HepG2 (cell line): ENCODE measurements around the gene HPCAL1. TPM values are rescaled to one million over a fixed set of nuclear protein-coding genes. Genes with fewer than 3 reads are reported as not detected.

Experiments used
- DBP ChIP-seq: sonication (generic); formaldehyde crosslinking; IDR thresholded peaks from 2 replicates; pipeline ENCODE4 v1.4.0; 2020; ENCODE audit warnings: missing genetic modification reagents; ENCODE audit errors: not compliant biosample characterization
- HBP1 ChIP-seq: IDR thresholded peaks from 2 replicates; pipeline ENCODE4 v1.6.1; 2016; ENCODE audit warnings: low read depth, control low read depth
- MTA3 ChIP-seq: sonication (generic); formaldehyde crosslinking; IDR thresholded peaks from 2 replicates; pipeline ENCODE4 v1.4.0; 2020; ENCODE audit warnings: missing genetic modification reagents
- NCOR1 ChIP-seq: fragments of 200-600 bp; sonication (generic); IDR thresholded peaks from 2 replicates; pipeline ENCODE4 v1.7.0; 2017; ENCODE audit warnings: antibody characterized with exemption, low read length, borderline replicate concordance
- NFKB2 ChIP-seq: sonication (generic); formaldehyde crosslinking; IDR thresholded peaks from 2 replicates; pipeline ENCODE4 v1.4.0; 2020; ENCODE audit warnings: missing genetic modification reagents, borderline replicate concordance
- PRMT3 ChIP-seq: sonication (generic); formaldehyde crosslinking; IDR thresholded peaks from 2 replicates; pipeline ENCODE4 v1.8.1; 2022; ENCODE audit warnings: low read depth, mild to moderate bottlenecking, moderate library complexity, missing genetic modification reagents, borderline replicate concordance
- RFX5 ChIP-seq: IDR thresholded peaks from 2 replicates; pipeline ENCODE4 v1.6.1; 2011; ENCODE audit warnings: low read depth, low read length, improper control_type of control experiment
- SALL1 ChIP-seq: sonication (generic); formaldehyde crosslinking; IDR thresholded peaks from 2 replicates; pipeline ENCODE4 v1.8.0; 2022; ENCODE audit warnings: mild to moderate bottlenecking, missing genetic modification reagents
- SRSF1 ChIP-seq: fragments of 200-400 bp; formaldehyde crosslinking; optimal IDR thresholded peaks from 2 replicates; pipeline ENCODE3; 2017; ENCODE audit warnings: mild to moderate bottlenecking, low read depth, low read length, moderate library complexity
- ZMAT3 ChIP-seq: sonication (generic); formaldehyde crosslinking; conservative IDR thresholded peaks from 2 replicates; pipeline ENCODE4 v1.7.0; 2021; ENCODE audit warnings: missing genetic modification reagents
- ZNF331 ChIP-seq: sonication (generic); formaldehyde crosslinking; IDR thresholded peaks from 2 replicates; pipeline ENCODE4 v1.4.0; 2020; ENCODE audit warnings: missing genetic modification reagents
- ZNF343 ChIP-seq: sonication (generic); formaldehyde crosslinking; IDR thresholded peaks from 2 replicates; pipeline ENCODE4 v1.4.0; 2020; ENCODE audit warnings: mild to moderate bottlenecking, missing genetic modification reagents
- ZNF407 ChIP-seq: sonication (generic); formaldehyde crosslinking; IDR thresholded peaks from one replicate; pipeline ENCODE4 v1.5.1; 2020; ENCODE audit warnings: mild to moderate bottlenecking, missing genetic modification reagents; ENCODE audit errors: not compliant biosample characterization
- ZSCAN31 ChIP-seq: sonication (generic); formaldehyde crosslinking; IDR thresholded peaks from 2 replicates; pipeline ENCODE4 v1.5.0; 2020; ENCODE audit warnings: low read depth, mild to moderate bottlenecking, missing genetic modification reagents
- ZUFSP ChIP-seq: sonication (generic); formaldehyde crosslinking; IDR thresholded peaks from 2 replicates; pipeline ENCODE4 v1.9.0; 2021; ENCODE audit warnings: missing genetic modification reagents, mild to moderate bottlenecking, borderline replicate concordance
- polyA plus RNA-seq, 8 experiments: library from polyadenylated mRNA; depleted of rRNA in 3 of 8; stranded (reverse) in 7 of 8; unstranded in 1 of 8; fragments of >200 nt; fragmentation: Illumina TruSeq in 4 of 8; extraction: Trizol in 4 of 8; gene quantifications; 2 replicates each; pipeline versions ENCODE4 v1.2.1 to v1.2.3, GENCODE V29; 2011 to 2016; ENCODE audit warnings: low read depth in 4 of 8, missing spikeins in 1 of 8, mixed read lengths in 1 of 8; ENCODE audit not compliant: insufficient read depth in 1 of 8
- total RNA-seq, 5 experiments: library from RNA; depleted of rRNA; stranded (reverse); fragments of >200 nt; fragmentation: Illumina TruSeq; extraction: Trizol; gene quantifications; 2 replicates each; pipeline ENCODE4 v1.2.3, GENCODE V29; 2016; ENCODE audit warnings: low read depth in 1 of 5

Gene HPCAL1
- total and polyA plus RNA-seq, 2 of the 13 experiments (the other 11 are each of a cell fraction or from before 2014, with no cell fraction given): 29.5 to 29.9 TPM

- no peak for TF ChIP-seq DBP (CRISPR knock-in tag)
- TF ChIP-seq ZMAT3: no peak
- peak; percentile 47; the same call in 1 of the 2 replicates for TF ChIP-seq SALL1 (CRISPR knock-in tag)
- TF ChIP-seq ZNF343 (CRISPR knock-in tag): no peak
- TF ChIP-seq RFX5: no peak
- TF ChIP-seq MTA3 (CRISPR knock-in tag): no peak
- TF ChIP-seq ZSCAN31 (CRISPR knock-in tag): no peak
- TF ChIP-seq NCOR1: 0 out of 2 replicates have a peak, but pooled peaks have one; percentile 3
- TF ChIP-seq ZNF331 (CRISPR knock-in tag): no peak
- TF ChIP-seq HBP1 (CRISPR knock-in tag): no peak
- TF ChIP-seq SRSF1: no peak
- TF ChIP-seq ZUFSP (CRISPR knock-in tag): no peak
- 0 out of 2 replicates have a peak, but pooled peaks have one; percentile 18 for TF ChIP-seq NFKB2
- TF ChIP-seq PRMT3 (CRISPR knock-in tag): no peak
- TF ChIP-seq ZNF407: peak; percentile 54
These were observed 64.0 kb downstream of the HPCAL1 start (continued) for GRCh38 chr2:10366601-10367270.
